ENCODE measurements around the gene LGI4. TPM values are rescaled to one million over a fixed set of nuclear protein-coding genes. Genes with fewer than 3 reads are reported as not detected.

The LGI4 gene
- total and polyA plus RNA-seq, 11 donors, result 2.2 to 15.1 (median 6.0) TPM

GRCh38 chr19:35126624-35126959 is 8.3 kb downstream of the LGI4 start:
- H3K36me3 ChIP-seq, result no peaks in the 10 kb centered on the region
- peak overlapping the region in 4 of 12 donors; percentile 5 to 22 (median 18) for H3K4me3 ChIP-seq
- H3K9me3 ChIP-seq, result no peaks in the 10 kb centered on the region
- H3K27me3 ChIP-seq, result no peaks in the 10 kb centered on the region
- H3K4me1 ChIP-seq, result peaks cover 0 to 30% (median 12%) of the 10 kb centered on the region in 12 donors
- 35 to 60% (median 46%) methylated on average over 8 to 20 of the region's 20 CpGs for WGBS, 4 donors
- H3K27ac ChIP-seq, result peak overlapping the region in 5 of 12 donors; percentile 10 to 37 (median 26)
- DNase-seq, result peak in 1 of 5 donors; percentile 34
- TF ChIP-seq CTCF (IDR thresholded peaks at IDR 0.05) (no peak), POLR2A (IDR thresholded peaks at IDR 0.05) (no peak)
- no peak for ATAC-seq
- intact Hi-C loops (cut with DNase I), result no loop called here

- H3K36me3 ChIP-seq, result no peaks in the 10 kb centered on the region
- H3K27ac ChIP-seq, result peak overlapping the region in 5 of 12 donors; percentile 10 to 37 (median 26)
- ATAC-seq, result no peak
- H3K9me3 ChIP-seq, result no peaks in the 10 kb centered on the region
- intact Hi-C loops (cut with DNase I), result no loop called here
- peaks cover 0 to 30% (median 12%) of the 10 kb centered on the region in 12 donors for H3K4me1 ChIP-seq
- no peak for DNase-seq
- H3K27me3 ChIP-seq, result no peaks in the 10 kb centered on the region
- WGBS, 4 donors, result 87 to 94% (median 91%) methylated on average over 12 to 35 of the region's 35 CpGs
- peak overlapping the region in 4 of 12 donors; percentile 5 to 22 (median 18) for H3K4me3 ChIP-seq
- TF ChIP-seq CTCF (IDR thresholded peaks at IDR 0.05) (no peak), POLR2A (IDR thresholded peaks at IDR 0.05) (no peak)
Observed at GRCh38 chr19:35125749-35126623, 8.9 kb downstream of the LGI4 start.

- no peak for ATAC-seq
- H3K4me3 ChIP-seq, result no peak overlapping the region
- H3K27ac ChIP-seq, result peak overlapping the region in 9 of 12 donors; percentile 82 to 94 (median 90)
- TF ChIP-seq CTCF (IDR thresholded peaks at IDR 0.05) (no peak), POLR2A (IDR thresholded peaks at IDR 0.05) (no peak)
- intact Hi-C loops (cut with DNase I), result no loop called here
- no peaks in the 10 kb centered on the region for H3K9me3 ChIP-seq
- no peaks in the 10 kb centered on the region for H3K36me3 ChIP-seq
- DNase-seq, result peak in 1 of 5 donors; percentile 34
- H3K27me3 ChIP-seq, result no peaks in the 10 kb centered on the region
- WGBS, 4 donors, result 89 to 94% (median 90%) methylated on average over 16 to 19 of the region's 19 CpGs
- peaks cover 0 to 32% (median 12%) of the 10 kb centered on the region in 12 donors for H3K4me1 ChIP-seq
Observed at GRCh38 chr19:35125270-35125717, 9.6 kb downstream of the LGI4 start.
